ENCODE results near the gene SYNC.

SYNC gene

GRCh38 chr1:32702599-32703478 is at the start of gene SYNC:
Gene SYNC (minus strand): TSS chr1:32702770. CDS start chr1:32702660, 110 bp downstream.
- no peak for DNase-seq

GRCh38 chr1:32749771-32750170 is 47.2 kb upstream of the SYNC start:
- DNase-seq = no peak

GRCh38 chr1:32749332-32749731 is 46.8 kb upstream of the SYNC start:
- no peak for DNase-seq

GRCh38 chr1:32748926-32749325 is 46.4 kb upstream of the SYNC start:
- DNase-seq = no peak

- no peak for DNase-seq
Observed at GRCh38 chr1:32748348-32748747, 45.8 kb upstream of the SYNC start.

- no peak for DNase-seq
Observed at GRCh38 chr1:32746130-32746529, 43.6 kb upstream of the SYNC start.

- DNase-seq = no peak
Observed at GRCh38 chr1:32744071-32744425, 41.5 kb upstream of the SYNC start.

GRCh38 chr1:32743380-32744070 is 41.0 kb upstream of the SYNC start:
- no peak for DNase-seq

GRCh38 chr1:32742956-32743355 is 40.4 kb upstream of the SYNC start:
- no peak for DNase-seq

GRCh38 chr1:32742199-32742947 is 39.8 kb upstream of the SYNC start:
- DNase-seq = no peak

- DNase-seq = no peak
Observed at GRCh38 chr1:32741413-32742198, 39.0 kb upstream of the SYNC start.

GRCh38 chr1:32741059-32741412 is 38.5 kb upstream of the SYNC start:
- no peak for DNase-seq

- no peak for DNase-seq
Observed at GRCh38 chr1:32736812-32737791, 34.5 kb upstream of the SYNC start.

- DNase-seq = no peak
Observed at GRCh38 chr1:32733582-32734321, 31.2 kb upstream of the SYNC start.

GRCh38 chr1:32729254-32730046 is 26.9 kb upstream of the SYNC start:
- DNase-seq = no peak

- DNase-seq = no peak
Observed at GRCh38 chr1:32728413-32729077, 26.0 kb upstream of the SYNC start.

GRCh38 chr1:32727876-32728275 is 25.3 kb upstream of the SYNC start:
- DNase-seq = no peak

- DNase-seq = no peak
Observed at GRCh38 chr1:32725615-32725982, 23.0 kb upstream of the SYNC start.

Measured in activated CD4-positive, CD25-positive, alpha-beta regulatory T cell treated with anti-CD3 and anti-CD28 coated beads, Interleukin-2, amount 50 U/mL, for 72 hours (primary cell).